Stimulated activated CD4-positive, alpha-beta T cell treated with anti-CD3 and anti-CD28 coated beads, Interleukin-15, amount 100 ng/mL, for 1 hour (primary cell): Measurements from ENCODE around the gene CASP6.
"Not testable (repeated sequence)": the region's sequence is repeated elsewhere in the genome, so short reads cannot be mapped to it uniquely, and the experiment has no call there.

ENCODE experiments used
- DNase-seq, 2 donors: peaks; one replicate each; pipeline ENCODE4 v3.0.0-alpha.2; 2020; ENCODE audit warnings: low read depth in 1 of 2, low spot score in 1 of 2

The CASP6 gene

DNA sequence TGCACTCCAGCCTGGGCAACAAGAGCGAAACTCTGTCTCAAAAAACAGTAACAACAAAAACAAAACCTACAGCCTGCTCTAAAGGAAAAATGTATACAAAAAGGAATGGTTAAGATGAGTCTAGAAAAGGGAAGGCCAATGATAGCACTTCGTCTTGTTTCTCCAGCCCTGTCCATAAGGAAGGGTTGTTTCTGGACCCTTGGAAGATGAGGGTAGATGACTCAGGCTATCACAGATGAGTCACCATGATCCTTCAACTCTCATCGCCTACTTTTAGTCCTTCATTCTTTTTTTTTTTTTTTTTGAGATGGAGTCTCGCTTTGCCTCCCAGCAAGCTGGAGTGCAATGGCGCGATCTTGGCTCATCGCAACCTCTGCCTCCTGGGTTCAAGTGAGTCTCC, 17.8 kb upstream of the CASP6 start:
- no peak for DNase-seq

GRCh38 chr4:109719604-109720003, 16.4 kb upstream of the CASP6 start:
- no peak for DNase-seq

- DNase-seq: no peak
Measured at GRCh38 chr4:109718759-109719158, 15.5 kb upstream of the CASP6 start.

DNA sequence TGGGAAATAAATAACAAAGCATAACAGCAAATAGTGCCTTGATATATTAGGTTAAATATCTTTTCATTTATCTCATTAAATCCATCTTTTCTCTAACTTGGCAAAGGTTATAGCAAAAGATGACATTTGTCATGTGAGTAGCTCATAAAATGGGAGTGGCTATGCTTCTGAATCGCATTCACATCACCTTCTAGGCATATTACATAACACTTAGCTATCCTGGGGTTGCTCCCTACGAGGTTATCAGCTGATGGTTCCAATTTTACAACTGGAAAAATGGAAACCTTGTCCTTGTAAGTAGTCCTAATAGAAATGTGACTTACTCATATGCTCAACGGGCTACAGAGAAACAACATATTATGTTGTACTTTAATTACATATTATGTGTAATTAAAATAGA, 10.3 kb upstream of the CASP6 start:
- no peak for DNase-seq

- DNase-seq: no peak
Measured at GRCh38 chr4:109708990-109709389, 5.7 kb upstream of the CASP6 start.

DNA sequence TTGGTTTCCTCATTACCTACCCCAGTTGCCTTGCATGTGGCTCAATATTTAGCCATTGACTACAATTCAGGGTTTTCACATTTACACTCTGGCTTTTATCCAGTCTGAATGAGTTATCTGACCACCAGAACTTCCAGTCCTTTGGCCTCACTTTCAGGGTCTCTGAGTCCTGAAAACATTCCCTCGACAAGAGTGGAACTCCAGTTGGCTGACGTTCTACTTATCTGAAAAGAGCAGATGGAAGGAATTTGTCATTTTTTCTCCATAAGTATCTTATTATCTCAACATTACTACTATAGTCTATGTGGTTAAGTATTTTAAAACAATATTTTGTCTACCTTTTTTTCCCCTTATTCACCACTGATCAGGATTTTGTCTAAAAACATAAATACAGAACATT, 5.2 kb upstream of the CASP6 start:
- DNase-seq: no peak

- DNase-seq: no peak
Measured at GRCh38 chr4:109703664-109704361, 568 bp upstream of the CASP6 start.

DNA sequence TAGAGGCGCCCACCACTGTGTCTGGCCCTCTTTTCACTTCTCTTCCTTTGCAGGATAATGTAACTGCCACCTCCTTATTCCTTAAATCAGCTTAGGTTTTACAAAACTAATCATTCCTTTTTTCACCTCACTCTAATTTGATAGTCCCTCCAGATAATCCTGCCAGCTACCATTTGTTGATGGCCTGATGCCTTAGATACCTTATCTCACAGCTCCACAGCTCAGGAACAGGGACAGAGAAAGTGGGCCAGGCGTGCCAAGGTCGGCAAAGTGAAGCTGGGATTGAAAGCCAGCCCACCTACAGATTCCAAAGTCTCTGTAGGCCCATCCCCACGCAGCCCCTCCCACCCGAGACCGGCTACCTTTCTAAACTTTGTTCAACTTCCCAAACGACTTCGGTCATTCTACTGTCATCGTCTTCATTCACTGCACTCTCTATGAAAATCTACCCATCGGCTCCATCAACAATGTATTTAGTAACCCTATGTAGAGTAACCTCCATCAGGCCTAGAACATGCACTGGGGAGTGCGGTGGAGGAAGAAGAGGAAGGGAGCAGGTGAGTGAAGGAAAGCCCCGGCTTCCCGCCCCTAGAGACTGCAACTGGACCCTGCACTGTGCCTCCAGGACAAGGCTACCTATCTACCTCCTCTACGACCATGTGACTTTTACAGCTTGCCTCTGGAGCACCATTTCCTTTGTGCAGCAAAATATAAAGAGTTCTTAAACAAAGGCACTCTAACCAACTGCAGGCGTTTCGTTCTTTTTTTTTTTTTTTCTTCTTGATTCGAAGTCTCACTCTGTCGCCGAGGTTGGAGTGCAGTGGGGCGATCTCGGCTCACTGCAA, 1.5 kb downstream of the CASP6 start:
- DNase-seq: no peak

- no peak for DNase-seq
Measured at GRCh38 chr4:109699553-109700225, 3.6 kb downstream of the CASP6 start.

GRCh38 chr4:109698656-109699055, 4.6 kb downstream of the CASP6 start:
- no peak for DNase-seq

DNA sequence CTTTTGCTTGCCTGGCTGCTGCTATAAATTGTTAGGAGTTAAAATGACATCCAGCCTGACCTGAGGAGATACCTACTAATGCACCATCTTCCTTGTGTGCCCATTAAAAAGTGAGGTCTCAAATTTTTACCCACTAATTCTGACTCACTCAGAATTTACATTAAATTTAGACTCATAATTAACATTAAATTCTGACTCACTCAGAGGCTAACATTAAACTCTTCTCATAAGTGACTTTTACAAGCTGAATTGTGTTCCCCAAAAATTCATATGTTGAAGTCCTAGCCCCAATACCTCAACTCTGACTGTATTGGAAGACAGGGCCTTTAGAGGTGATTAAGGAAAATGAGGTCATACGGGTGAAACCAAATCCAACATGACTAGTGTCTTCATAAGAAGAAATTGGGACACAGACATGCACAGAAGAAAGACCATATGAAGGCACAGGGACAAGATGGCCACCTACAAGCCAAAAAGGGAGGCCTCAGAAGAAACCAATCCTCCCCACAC, 11.8 kb downstream of the CASP6 start:
- DNase-seq: no peak

GRCh38 chr4:109690690-109691410, 12.4 kb downstream of the CASP6 start:
- DNase-seq: no peak

DNA sequence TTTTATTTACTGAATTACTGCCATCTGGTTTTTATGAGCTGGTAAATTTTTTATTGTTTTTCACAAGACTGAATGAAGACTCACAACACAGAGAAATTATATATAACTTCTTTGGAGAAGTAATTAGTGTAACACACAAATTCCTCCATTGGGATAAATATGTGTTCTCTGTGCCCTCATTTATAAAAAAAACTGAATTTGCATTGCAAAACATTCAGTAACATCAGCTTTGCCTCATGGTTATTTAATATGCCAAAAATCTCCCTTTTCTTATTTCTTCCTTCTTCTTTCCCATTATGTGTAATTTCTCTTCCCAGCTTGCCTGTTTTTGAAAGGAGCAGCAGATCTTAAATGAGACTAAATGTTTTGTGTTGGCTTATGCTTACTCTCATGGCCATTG, 18.5 kb downstream of the CASP6 start:
- no peak for DNase-seq

DNA sequence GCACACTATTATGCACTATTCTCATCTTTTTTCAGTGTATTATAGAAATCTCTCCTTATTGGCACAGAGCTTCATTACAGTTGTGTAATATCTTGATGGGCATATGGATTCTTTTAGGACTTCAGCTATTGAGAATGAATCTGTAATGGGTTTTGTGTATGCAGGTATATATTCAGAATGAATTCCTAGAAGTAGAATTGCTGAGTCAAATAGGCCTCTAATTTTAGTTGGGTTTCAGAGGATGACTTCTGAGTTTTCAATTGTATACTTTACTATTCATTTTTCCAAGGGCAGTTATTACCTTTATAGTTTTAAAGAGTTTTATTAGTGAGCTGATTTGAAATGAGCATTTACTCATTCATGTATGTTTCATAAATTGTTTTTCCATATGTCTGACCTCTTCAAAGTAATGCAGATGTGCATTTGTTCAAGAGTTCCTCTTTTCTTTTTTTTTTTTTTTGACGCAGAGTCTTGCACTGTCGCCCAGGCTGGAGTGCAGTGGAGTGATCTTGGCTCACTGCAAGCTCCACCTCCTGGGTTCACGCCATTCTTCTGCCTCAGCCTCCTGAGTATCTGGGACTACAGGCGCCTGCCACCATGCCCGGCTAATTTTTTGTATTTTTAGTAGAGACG, 19.5 kb downstream of the CASP6 start:
- DNase-seq: no peak

GRCh38 chr4:109682875-109683274, 20.4 kb downstream of the CASP6 start:
- no peak for DNase-seq

DNA sequence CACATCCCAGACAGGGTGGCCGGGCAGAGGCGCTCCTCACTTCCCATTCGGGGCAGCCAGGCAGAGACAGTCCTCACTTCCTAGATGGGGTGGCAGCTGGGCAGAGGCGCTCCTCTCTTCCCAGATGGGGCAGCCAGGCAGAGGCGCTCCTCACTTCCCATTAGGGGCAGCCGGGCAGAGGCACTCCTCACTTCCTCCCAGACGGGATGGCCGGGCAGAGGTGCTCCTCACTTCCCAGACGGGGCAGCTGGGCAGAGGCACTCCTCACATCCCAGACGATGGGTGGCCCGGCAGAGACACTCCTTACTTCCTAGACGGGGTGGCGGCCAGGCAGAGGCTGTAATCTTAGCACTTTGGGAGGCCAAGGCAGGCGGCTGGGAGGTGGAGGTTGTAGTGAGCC, 24.3 kb downstream of the CASP6 start:
- DNase-seq: not testable (repeated sequence)

GRCh38 chr4:109678472-109678871, 24.8 kb downstream of the CASP6 start:
- not testable (repeated sequence) for DNase-seq

GRCh38 chr4:109676886-109677285, 26.4 kb downstream of the CASP6 start:
- no peak for DNase-seq

DNA sequence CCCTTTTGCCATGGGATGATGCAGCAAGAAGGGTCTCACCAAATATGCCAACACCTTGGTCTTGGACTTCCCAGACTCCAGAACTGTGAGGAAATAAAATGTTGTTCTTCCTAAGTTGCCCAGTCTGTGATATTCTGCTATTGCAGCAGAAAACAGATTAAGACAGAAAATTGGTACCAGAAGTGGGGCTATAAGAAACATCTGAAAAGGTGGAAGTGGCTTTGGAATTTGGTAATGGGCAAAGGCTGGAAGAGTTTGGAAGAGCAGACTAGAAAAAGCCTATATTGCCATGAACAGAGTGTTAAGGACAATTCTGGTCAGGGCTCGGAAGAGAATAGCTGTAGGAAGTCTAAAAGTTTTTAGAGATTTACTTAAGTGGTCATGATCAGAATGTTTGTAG, 27.4 kb downstream of the CASP6 start:
- DNase-seq: no peak

DNA sequence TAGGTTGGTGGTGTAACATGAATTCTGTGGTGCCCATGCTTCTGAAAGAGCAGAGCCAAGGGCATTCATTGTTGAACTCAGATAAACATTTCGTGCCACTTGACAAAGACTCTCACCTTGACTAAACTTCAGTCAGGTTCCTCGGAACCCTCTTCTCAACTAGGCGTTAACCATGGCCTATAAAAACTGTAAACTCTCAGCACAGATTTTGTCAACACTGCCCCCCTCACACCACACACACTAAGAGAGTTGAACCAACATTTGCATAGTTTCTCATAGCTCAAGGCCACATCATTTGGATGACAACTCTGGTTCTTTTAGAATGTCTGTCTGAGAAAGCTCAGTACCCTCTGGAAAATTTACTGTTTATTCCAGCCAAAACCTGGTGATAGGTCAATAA, 28.1 kb downstream of the CASP6 start:
- DNase-seq: no peak

DNA sequence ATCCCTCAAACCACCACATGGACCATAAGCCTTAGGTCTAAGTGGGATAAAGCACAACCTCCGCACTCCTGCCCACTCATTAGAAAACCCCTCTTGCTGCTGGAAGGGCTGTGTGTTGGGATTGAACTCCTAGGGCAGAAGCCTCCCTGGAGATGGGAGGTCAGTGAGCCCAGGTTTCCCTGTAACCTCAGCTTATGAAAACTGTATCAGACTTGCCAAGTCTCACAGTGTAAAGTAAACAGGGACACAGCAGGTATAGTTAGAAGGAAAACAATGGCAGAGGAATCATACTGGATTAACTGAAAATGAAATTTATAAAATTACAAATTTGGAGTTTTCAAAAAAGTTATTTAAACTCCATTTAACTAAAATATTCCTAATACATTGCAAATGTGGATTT, 29.9 kb downstream of the CASP6 start:
- no peak for DNase-seq
